Measurements from ENCODE around the gene COL8A2.

GRCh38 chr1:36115200-36115669 lies 9.8 kb downstream of the COL8A2 start:
- TF ChIP-seq YY1 (IDR thresholded peaks at IDR 0.05; ENCODE audit: insufficient read depth, insufficient read length): no peak
- no peak for TF ChIP-seq ZNF274 (IDR thresholded peaks at IDR 0.05; ENCODE audit: low read depth, low read length)
- no peak for TF ChIP-seq SUZ12 (IDR thresholded peaks at IDR 0.05; ENCODE audit: extremely low read depth, insufficient read depth, insufficient read length)

Data from NT2/D1 (cell line).